Bone marrow (tissue), 2 donors: ENCODE data around the gene SNX9.
"Not testable (repeated sequence)": the region's sequence is repeated elsewhere in the genome, so short reads cannot be mapped to it uniquely, and the experiment has no call there.

Experiments
- DNase-seq, 2 donors: peaks; one replicate each; lab custom pipeline; 2025; lab: John Stamatoyannopoulos, UW

The SNX9 gene

GRCh38 chr6:157885876-157886275, 62.8 kb downstream of the SNX9 start:
- no peak for DNase-seq

- no peak for DNase-seq
Observed at GRCh38 chr6:157887892-157888291, 64.8 kb downstream of the SNX9 start.

GRCh38 chr6:157891544-157892362, 68.7 kb downstream of the SNX9 start:
- DNase-seq = no peak

- DNase-seq = no peak
Observed at GRCh38 chr6:157892363-157892877, 69.4 kb downstream of the SNX9 start.

- no peak for DNase-seq
Observed at GRCh38 chr6:157893238-157893637, 70.2 kb downstream of the SNX9 start.

GRCh38 chr6:157895585-157895984, 72.5 kb downstream of the SNX9 start:
- no peak for DNase-seq

- no peak for DNase-seq
Observed at GRCh38 chr6:157896932-157897331, 73.9 kb downstream of the SNX9 start.

- no peak for DNase-seq
Observed at GRCh38 chr6:157898169-157898568, 75.1 kb downstream of the SNX9 start.

- DNase-seq = no peak
Observed at GRCh38 chr6:157898640-157899039, 75.6 kb downstream of the SNX9 start.

GRCh38 chr6:157900262-157900661, 77.2 kb downstream of the SNX9 start:
- not testable (repeated sequence) for DNase-seq

- not testable (repeated sequence) for DNase-seq
Observed at GRCh38 chr6:157900751-157901150, 77.7 kb downstream of the SNX9 start.

GRCh38 chr6:157904999-157905398, 82.0 kb downstream of the SNX9 start:
- DNase-seq = no peak

GRCh38 chr6:157905590-157906342, 82.7 kb downstream of the SNX9 start:
- DNase-seq = no peak

GRCh38 chr6:157906537-157907061, 83.6 kb downstream of the SNX9 start:
- DNase-seq = no peak

- no peak for DNase-seq
Observed at GRCh38 chr6:157907651-157908050, 84.6 kb downstream of the SNX9 start.

- DNase-seq = no peak
Observed at GRCh38 chr6:157908369-157909281, 85.6 kb downstream of the SNX9 start.

GRCh38 chr6:157909282-157909664, 86.2 kb downstream of the SNX9 start:
- DNase-seq = no peak

GRCh38 chr6:157911278-157911677, 88.2 kb downstream of the SNX9 start:
- DNase-seq = no peak

- no peak for DNase-seq
Observed at GRCh38 chr6:157911786-157912185, 88.7 kb downstream of the SNX9 start.

GRCh38 chr6:157912326-157912725, 89.3 kb downstream of the SNX9 start:
- DNase-seq = no peak

GRCh38 chr6:157921685-157922367, 98.8 kb downstream of the SNX9 start:
- DNase-seq = no peak
